NCI-H1417 (cell line): ENCODE data around the gene NFASC.

Source experiments
- DNase-seq, 3 experiments: peaks; one replicate each; lab custom pipeline; 2025; lab: John Stamatoyannopoulos, UW

NFASC gene

DNA sequence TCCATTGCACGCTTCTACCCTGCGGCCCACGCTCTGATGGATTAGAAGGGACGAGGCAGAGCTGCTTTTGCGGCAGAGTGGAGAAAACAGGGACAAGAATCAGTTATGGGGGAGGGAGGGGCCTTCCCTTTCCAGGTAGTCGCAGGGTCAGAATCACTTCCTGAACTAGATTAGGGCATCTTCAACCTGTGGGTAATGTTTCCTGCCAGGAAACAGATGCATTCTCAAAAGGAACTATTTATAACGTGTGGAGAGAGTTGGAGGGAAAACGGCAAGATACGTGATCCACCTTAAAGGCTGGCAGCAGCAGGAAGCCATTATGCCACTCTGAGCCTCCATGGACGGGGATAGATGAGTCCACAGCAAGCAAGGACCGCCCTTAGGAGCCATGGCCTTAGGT lies 112.5 kb downstream of the NFASC start:
- DNase-seq: no peak

DNA sequence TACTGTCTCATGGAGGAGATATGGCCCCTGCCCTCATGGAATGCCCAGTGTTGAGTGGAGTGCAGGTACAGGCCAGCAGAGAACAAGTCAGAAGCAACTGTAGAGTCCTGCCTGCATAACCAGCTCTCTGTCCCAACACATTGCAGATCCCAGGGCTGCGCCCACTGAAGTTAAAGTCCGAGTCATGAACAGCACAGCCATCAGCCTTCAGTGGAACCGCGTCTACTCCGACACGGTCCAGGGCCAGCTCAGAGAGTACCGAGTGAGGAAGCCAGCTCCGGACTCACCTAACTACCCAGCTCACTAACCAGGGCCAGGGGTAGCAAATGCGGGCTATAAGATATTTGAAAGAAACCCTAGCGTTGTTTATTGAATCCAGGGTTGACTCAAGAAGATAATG lies 113.2 kb downstream of the NFASC start:
- DNase-seq: no peak

DNA sequence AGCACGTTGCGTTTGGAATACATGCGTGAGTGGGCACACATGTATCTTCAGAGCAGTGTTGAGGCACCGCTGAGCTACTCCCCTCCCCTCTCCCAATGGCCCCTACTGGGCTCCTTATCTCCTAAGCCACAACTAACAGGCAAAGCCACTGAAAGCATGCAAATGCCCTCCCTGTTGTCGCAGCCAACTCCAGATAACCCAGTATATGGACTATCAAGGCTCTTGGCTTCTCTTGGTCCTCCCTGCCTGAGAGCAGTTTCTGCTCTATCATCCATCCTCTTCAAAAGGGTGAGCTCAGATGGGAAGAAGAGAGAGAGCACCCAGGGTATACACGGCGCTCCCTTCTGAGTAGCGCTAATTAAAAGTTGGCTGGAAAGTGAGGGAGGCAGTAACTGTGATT lies 113.8 kb downstream of the NFASC start:
- DNase-seq: no peak

DNA sequence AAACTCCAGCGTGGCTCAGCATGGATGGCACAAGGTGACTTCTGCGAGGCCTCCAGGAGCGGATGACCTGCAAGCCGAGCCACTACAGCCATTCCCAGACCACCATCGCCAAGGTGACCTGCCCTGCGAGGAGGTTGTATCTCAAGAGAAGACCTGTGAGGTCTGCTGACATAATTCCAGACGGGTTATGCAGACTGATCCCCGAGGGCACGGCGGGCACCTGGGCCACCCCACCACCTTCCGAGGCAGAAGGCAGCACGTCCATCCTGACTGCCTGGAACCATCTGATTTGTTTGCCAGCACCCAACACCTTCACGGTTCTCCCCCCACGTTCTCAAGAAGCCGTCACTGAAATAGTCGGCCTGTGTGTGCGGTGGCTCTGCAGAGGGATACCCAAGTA lies 115.5 kb downstream of the NFASC start:
- no peak for DNase-seq

DNA sequence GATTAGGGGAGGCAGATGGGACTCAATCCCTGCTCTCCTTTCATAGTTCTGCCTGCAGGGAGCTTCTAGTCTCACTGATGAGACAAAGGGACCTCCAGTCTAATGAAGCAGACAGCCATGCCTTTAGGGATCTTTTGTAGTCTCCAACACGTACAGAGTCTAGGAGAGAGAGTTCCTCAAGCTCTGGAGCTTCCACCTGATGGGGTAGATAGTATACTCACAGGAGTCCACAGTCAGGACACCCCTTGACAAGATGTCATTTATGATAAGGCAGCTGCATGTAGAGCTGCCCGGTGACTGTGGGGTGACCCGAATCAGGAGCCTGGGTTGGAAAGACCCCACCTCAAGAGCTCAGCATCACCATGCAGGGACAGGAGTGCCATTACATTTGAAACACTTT lies 117.0 kb downstream of the NFASC start:
- DNase-seq: no peak

DNA sequence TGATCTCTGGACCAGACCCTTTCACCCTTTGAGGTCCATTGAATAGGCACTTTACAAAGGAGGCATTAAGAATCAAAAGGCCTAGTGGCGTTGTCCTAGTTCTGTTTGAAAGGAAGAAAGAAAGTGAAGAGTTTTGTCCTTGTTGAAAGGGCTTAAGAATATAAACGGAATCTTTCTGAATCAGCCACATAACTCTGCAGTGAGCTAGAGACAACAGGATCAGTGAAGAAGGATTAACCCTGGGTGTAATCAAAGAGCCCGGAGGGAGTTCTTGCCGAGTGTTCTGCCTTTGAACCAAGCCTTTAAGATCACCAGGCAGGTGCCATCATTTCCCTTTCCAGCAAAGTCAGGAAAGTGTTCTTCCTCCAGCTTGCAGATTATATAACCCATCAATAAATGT lies 117.5 kb downstream of the NFASC start:
- no peak for DNase-seq

DNA sequence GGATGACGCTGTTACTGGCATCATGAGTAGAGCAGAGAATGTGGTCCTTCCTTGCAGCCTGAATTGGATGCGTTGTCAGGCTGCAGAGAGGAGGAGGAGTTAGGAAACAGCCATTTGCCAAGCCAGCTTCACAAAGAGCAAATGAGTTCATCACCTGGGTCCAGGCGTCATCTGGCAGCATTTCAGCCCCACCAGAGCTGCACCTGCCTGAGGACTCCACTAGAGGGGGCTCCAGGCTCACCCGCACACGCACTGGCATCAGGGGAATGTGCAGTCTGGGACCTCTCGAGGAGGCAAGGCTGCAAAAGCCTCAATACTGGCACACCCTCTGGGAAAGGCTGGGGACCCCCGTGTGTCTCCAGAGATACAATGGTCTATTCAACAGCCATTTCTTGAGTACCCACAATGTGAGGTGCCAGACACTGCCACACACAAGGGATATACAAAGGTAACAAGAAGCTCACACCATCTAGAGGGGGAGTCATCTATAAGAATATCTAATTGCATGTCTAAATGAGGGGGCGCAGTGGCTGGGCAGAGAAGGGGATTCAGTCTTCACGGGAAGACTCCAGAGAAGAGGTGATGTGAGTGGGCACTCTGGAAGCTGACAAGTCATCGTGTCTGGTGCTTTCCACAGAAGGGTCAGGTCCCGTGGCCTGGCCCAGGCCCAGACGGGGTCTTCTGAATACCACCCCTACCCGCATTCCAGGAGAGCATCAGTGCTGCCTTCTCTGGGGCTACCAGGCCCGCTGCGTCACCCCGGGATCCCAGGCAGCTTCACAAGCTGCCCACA lies 118.8 kb downstream of the NFASC start:
- DNase-seq: peak; percentile 46 to 77 (median 71)

DNA sequence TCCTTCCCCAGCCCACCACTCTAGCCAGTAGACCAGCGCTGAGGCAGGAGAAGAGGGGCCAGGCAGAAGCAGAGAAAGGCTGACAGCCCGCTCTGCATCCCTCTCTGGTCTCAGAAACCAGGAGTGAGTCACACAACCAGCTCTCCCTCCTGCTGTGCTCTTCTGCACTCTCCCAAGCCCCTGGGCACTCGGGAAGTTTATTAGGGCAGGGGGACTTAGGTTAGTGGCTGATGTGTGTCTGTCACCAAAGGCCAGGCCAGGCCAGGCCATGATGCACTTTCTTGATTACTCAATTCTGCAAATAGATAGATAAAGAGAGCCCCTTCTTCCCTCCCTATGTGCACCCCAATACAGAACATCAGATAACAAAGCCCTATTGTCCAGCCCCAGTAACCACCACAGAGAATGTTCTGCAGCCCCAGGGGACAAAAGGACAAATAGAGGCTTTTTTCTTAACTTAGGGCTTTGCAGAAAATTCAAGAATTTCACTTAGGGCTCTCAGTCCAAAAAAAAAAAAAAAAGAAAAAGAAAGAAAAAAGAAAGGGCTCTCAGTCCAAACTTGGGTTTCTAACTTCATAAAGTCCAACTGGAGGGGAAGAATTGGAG lies 119.5 kb downstream of the NFASC start:
- DNase-seq: peak in 1 of 3 experiments; percentile 6

DNA sequence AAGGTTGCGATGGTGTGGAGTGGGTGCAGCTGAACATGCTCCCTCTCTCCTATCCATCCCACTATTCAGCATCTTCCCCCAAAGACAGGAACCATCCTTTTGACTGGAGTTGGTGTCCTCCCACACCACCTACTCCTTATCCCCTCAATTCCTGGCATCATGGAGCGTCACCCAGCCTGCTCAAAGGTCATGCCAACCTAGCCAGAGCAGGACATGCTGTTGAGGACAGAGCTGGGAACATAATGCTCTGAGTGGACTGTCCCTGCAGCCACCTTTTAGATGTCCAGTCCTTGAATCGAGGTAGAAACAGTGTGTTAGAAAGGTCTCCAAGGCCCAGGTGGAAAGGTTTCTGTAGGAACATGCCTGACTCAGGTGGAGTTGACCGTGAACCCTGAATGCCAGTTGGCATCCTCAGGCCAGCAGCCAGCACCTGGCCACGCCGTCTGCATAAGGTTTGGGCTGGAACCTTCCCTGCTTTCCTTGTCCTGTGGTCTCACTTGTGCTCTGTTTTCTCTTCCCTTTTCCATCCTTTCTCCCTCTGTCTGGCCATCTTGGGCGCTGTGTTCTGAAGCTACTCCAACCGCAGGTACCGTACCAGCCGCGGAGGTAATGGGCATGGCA lies 120.2 kb downstream of the NFASC start:
- DNase-seq: no peak

DNA sequence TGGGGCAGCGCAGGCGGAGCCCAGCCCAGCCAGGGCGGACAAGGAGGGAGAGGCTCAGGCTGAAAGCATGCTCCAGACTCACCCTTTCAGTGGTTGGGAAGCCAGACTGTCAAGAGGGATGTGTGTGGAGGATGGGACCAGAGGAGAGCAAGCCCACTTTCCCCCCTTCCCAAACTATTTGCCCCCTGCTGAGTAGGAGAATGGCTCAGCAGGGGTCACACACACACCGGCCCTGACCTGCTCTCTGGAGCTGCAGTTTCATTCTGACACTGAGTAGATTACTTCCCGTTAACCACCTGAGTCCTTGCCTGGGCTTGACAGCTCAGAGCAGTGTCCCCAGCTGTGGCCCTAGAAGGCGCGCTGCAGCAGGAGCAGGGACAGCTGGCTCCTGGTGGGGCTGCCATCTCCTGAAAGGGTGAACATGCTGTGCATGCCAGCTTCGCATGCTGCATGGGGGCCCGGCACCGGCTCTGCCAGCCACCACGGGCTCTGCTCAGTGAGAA lies 120.7 kb downstream of the NFASC start:
- DNase-seq: peak; percentile 51 to 93 (median 82)

DNA sequence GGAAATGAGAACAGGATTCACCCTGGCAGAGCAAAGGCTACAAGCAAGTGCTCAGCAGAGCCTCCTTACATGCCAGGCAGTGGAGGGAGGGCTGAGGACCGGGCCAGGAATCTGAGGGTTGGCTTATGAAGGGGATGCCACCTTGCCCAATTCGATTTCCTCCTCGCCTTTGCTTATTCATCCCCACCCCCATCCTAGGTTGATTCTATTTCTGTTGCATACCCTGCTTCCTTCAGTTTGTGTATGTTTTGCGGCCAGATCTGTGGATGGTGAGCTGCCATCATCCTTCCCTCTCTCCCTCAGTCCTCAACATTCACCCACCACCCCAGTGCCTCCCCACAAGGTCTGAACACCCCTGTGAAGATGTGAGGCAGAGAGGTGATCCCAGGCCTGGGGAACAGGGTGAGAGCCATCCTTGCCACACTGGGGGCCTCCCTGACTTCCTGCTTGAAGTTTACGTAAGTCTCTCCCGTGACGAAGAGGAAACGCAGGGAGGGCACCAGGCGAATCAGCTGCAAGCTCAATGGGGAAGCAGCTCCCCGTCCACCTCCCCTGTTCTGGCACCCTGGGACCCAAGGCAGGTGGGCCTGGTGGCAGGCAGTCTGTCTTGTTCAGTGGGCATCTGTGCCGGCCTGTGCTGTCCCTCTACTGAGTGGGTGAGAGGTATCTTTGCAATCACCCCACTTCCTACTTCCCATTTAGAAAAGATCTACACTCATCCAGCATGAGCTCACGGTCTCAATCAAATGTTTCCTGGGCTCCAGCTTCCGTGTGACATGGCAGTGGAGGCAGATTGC lies 121.7 kb downstream of the NFASC start:
- no peak for DNase-seq

DNA sequence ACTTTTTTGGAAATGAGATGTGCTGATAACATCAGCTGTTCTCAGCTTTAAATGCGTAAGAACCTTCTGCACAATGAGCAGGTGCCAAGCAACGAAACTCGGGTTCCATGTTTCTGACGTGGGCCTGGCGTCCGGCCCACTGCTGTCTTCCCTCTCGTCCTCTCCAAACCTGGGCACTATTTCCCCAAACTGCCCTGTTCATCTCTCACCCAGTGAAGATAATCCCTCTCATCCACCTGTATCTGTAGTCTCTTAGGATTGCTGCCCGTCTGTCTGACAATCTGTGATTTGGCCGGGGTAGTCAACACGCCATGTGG lies 122.3 kb downstream of the NFASC start:
- no peak for DNase-seq

DNA sequence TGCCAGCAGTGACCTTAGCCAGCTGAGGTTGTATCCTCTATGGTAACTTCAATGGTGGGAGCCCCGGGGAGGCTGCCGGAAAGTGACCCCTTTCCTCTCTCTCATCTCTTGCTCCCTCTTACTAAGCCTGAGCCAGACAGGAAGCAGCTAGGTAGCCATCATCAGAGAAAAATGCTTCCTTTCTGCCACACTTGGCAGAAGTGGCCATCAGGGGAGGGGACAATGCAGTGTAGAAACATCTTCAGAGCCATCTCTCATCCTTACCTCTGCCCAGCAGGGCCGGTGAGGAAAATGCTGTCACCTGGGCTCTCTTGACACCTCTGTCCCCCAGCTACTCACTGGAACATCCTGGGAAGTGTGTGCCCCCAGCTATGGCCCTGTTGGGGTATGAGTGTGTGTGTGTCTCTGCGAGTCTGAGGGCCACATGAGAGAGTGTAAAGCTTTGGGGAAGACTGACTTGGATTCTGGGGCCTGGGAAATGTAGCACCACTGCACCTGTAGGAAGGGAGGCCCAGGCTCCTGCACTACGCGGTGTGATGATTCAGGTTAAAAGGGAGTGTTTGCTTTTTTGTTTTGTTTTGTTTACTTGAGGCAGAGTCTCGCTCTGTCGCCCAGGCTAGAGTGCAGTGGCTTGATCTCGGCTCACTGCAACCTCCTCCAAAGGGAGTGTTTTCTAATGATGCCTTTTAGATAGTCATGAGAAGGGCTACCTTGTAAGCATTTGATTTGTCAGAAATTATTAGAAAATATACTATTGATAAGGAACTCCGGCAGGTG lies 123.6 kb downstream of the NFASC start:
- DNase-seq: no peak

DNA sequence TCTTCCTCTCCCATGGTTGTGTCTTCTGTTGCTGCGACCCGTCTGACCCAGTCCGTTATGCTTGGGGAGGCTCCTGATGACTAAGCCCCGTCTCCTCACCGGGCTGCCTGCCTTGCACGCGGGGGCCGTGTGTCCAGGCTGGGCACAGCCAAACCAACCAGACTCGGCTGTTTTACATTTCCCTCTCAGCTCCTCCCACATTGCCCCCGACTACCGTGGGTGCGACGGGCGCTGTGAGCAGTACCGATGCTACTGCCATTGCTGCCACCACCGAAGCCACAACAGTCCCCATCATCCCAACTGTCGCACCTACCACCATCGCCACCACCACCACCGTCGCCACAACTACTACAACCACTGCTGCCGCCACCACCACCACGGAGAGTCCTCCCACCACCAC lies 126.3 kb downstream of the NFASC start:
- DNase-seq: no peak

DNA sequence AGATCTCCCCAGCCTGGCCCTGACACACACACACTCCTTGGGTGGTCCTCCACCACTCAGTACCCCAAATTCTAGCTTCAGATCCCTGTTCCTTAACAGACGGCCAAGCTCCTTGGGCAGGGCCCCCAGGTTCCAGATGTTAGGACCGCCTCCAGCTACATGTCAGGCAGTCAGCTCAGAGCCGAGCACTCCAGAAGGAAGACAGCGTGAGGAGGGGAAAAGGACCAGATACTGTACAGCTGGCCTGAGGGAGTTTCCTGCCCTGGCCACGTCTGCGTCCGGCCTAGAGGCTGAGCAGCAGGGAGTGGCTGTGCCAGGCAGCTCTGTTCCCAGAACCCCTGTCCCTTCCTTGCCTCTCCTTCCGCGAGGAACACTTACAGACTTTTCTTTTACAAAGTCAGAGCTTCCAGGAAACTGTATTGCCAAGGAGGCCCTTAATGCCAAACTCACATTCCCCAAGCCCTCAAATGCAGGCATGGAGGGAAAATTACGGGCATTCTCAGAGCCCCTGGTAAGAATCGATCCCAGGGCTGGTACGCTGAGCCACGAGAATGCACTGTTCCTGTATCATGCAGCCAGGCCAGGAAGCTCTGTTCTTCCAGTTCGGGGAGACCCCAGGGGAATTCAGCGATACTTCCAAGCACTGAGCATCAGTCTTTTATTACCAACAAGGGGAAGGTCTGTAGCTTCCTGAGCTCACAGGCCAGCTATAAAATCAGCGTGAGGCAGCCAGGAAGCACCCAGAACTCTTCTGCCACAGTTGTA lies 127.1 kb downstream of the NFASC start:
- DNase-seq: no peak

DNA sequence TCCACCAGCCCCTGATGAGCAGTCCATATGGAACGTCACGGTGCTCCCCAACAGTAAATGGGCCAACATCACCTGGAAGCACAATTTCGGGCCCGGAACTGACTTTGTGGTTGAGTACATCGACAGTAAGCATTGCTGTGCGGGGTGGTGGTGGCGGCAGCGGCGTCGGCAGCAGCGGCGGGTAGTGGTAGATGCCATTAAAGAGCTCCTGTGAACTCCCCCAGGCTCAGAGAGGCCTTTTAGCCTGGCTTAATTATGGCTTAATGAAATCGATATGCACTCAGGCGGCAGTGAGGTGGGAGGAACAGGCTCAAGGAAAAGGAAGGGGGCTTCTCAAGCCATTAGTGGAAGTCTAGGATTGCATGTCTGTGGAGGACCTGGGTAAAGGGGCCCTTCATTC lies 130.5 kb downstream of the NFASC start:
- DNase-seq: no peak

DNA sequence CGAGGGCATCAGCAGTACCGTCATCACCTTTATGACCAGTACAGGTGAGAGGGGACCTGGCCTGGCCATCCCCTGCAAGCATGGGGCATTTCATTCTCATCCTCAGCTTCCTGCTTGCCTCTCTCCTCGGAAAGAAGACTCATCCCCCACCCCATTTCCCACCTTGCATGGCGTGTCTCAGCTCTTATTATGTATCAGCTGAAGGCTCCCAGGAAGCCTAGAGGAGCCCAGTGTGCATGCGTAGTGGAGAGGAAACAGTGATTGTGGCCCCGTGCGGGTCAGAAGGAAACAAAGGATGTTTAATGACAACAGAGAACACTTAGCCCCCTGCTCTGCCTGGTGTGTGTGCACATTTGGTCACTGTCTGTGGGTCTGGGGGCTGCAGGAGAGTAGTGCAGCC lies 132.0 kb downstream of the NFASC start:
- no peak for DNase-seq

DNA sequence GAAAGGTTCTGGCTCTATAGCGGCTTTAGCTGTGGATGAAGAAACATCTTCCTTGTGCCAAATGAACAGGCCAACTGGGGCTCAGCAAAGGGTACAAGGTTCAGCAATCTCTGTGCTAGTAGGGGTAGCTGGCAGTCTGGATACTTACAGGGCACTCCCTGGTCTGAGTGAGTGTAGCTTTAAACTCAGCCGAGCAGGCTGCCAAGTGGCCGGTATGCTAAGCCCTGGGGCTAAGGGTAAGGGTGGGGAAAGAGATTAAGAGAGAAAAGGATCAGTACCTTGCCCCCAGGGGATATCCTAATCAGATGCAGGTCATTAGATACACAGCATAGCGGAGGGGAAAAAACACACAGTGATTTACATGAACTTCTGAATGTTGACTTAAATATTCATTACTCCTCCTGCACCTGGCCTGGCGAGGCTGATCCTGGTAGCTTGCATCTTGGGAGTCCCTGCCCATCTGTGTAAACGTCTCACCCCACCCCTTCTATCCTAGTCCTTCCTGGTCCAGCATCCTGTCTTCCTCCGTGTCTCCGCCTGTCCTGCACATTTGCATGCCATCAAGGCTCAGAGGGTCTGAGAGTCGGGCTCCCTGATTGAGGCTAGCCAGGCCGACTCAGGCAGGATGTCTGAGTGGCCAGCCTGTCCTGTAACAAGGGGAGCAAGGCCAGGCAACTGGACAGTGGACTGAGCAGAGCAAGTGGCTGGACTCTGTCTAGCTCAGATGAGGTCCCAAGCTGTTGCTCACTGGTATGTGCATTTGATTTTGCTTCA lies 132.9 kb downstream of the NFASC start:
- DNase-seq: peak in 2 of 3 experiments; percentile 19 to 64

DNA sequence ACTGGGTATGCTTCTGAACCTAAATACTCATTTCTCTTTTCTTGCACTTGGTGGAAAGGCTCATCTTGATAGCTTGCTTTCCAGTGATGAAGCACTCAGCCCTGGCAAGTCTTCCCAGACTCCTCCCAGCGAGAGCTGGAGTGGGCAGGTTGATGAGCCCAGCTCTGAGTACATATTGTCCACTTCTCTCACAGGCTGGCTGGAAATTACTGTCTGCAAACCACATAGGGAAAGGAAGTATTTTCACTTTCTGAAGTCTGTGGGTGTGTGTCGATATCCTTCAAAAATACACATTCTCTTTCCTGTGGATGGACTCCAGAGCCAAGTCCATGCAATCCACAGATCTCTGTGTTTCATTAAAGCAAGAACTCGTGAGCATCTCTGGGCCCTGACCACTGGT lies 133.7 kb downstream of the NFASC start:
- peak in 1 of 3 experiments; percentile 29 for DNase-seq

DNA sequence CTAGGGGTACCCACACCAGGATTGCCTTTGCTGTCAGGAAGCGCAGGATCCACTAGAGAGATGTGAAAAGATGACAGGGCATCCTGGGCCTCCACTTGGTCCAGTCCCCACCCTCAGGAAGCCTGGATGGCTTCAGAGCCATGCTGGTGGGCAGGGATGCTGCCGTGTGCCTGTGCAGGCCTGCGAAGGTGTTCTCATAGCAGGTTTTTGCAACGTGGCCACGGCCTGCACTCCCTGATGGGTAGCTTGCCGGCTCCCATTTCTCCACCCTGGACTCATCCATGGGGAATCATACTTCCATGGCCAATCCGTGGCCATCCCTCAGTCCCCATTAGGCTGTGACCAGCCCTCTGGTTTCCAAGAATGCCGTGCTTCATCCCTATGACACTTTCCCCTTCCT lies 138.2 kb downstream of the NFASC start:
- no peak for DNase-seq
